Neural cell (in vitro differentiated cells): ENCODE data around the gene NIPA2.
"Not testable (repeated sequence)": the region's sequence is repeated elsewhere in the genome, so short reads cannot be mapped to it uniquely, and the experiment has no call there.

Experiments used
- EP300 ChIP-seq: fragments of 450-650 bp; conservative IDR thresholded peaks from 2 replicates; pipeline ENCODE4 v1.6.1; 2014; ENCODE audit warnings: antibody characterized with exemption, mild to moderate bottlenecking, moderate library complexity; ENCODE audit not compliant: poor library complexity, severe bottlenecking
- EZH2 ChIP-seq: fragments of 200-600, 300-800 bp; shearing (Covaris generic), sonication (generic); IDR thresholded peaks from 2 replicates; pipeline ENCODE4 v1.6.1; 2014; ENCODE audit warnings: antibody characterized with exemption, low read length, borderline replicate concordance, mild to moderate bottlenecking; ENCODE audit not compliant: insufficient read depth, poor library complexity, severe bottlenecking
- POLR2AphosphoS5 ChIP-seq: IDR thresholded peaks from 2 replicates; pipeline ENCODE4 v1.6.1; 2012
- RAD21 ChIP-seq: fragments of 450-650 bp; conservative IDR thresholded peaks from 2 replicates; pipeline ENCODE4 v1.6.1; 2014; ENCODE audit warnings: antibody characterized with exemption, mild to moderate bottlenecking, moderate library complexity
- REST ChIP-seq: IDR thresholded peaks from 2 replicates; pipeline ENCODE4 v1.6.1; 2012; ENCODE audit warnings: borderline replicate concordance
- SMC3 ChIP-seq: fragments of 450-650 bp; conservative IDR thresholded peaks from 2 replicates; pipeline ENCODE4 v1.6.1; 2014; ENCODE audit warnings: antibody characterized with exemption, mild to moderate bottlenecking, moderate library complexity; ENCODE audit not compliant: poor library complexity
- TAF1 ChIP-seq: IDR thresholded peaks from 2 replicates; pipeline ENCODE4 v1.6.1; 2012; ENCODE audit warnings: low read depth
- TF ChIP-seq, protein P1 (sequence below): fragments of 450-650 bp; IDR thresholded peaks from 2 replicates; pipeline ENCODE4 v1.5.1; 2014; ENCODE audit warnings: antibody characterized with exemption, mild to moderate bottlenecking, moderate library complexity; ENCODE audit not compliant: poor library complexity, severe bottlenecking

DNA sequence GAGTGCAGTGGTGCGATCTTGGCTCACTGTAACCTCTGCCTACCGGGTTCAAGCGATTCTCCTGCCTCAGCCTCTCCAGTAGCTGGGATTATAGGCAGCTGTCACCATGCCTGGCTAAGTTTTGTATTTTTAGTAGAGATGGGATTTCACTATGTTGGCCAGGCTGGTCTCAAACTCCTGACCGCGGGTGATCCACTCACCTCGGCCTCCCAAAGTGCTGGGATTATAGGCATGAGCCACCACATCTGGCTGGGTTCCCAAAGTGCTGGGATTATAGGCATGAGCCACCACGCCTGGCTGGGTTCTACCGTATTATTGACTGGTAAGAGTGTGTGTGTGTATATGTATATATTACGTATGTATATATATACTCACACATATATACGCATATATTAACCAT lies 35.5 kb upstream of the NIPA2 start:
- TF ChIP-seq, protein P1, sequence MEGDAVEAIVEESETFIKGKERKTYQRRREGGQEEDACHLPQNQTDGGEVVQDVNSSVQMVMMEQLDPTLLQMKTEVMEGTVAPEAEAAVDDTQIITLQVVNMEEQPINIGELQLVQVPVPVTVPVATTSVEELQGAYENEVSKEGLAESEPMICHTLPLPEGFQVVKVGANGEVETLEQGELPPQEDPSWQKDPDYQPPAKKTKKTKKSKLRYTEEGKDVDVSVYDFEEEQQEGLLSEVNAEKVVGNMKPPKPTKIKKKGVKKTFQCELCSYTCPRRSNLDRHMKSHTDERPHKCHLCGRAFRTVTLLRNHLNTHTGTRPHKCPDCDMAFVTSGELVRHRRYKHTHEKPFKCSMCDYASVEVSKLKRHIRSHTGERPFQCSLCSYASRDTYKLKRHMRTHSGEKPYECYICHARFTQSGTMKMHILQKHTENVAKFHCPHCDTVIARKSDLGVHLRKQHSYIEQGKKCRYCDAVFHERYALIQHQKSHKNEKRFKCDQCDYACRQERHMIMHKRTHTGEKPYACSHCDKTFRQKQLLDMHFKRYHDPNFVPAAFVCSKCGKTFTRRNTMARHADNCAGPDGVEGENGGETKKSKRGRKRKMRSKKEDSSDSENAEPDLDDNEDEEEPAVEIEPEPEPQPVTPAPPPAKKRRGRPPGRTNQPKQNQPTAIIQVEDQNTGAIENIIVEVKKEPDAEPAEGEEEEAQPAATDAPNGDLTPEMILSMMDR = not testable (repeated sequence)
- not testable (repeated sequence) for TF ChIP-seq POLR2AphosphoS5, REST, RAD21, EZH2, TAF1, EP300, SMC3
